Posterior cingulate gyrus (tissue), 11 donors: ENCODE measurements around the gene SPRR2G.
"Not testable (repeated sequence)": the region's sequence is repeated elsewhere in the genome, so short reads cannot be mapped to it uniquely, and the experiment has no call there.

Source experiments
- DNase-seq, 10 donors: peaks; one replicate each; pipeline versions ENCODE4 v3.0.0 to v3.0.0-alpha.2; 2020 to 2021; ENCODE audit warnings: mixed read lengths in 3 of 10
- intact Hi-C: fragments of 100-400 bp; cut with DNase I; formaldehyde crosslinking; loops from one replicate; pipeline ENCODE4 v1.15.1; 2023

The SPRR2G gene

GRCh38 chr1:153150846-153151245 is at the start of gene SPRR2G:
Gene SPRR2G, minus strand, starts transcription at chr1:153150890. Its CDS starts 780 bp downstream, at chr1:153150110.
- no peak for DNase-seq
- intact Hi-C loops = no loop called here

GRCh38 chr1:153195216-153195615 is 44.5 kb upstream of the SPRR2G start:
- intact Hi-C loops = no loop called here
- no peak for DNase-seq

- intact Hi-C loops = no loop called here
- DNase-seq = no peak
These were observed 43.8 kb upstream of the SPRR2G start for GRCh38 chr1:153194331-153195050.

- no peak for DNase-seq
- intact Hi-C loops = no loop called here
These were observed 42.0 kb upstream of the SPRR2G start for GRCh38 chr1:153192697-153193096.

- intact Hi-C loops = no loop called here
- DNase-seq = no peak
These were observed 39.7 kb upstream of the SPRR2G start for GRCh38 chr1:153190373-153190772.

- intact Hi-C loops, DNase-seq: not testable (repeated sequence)
These were observed 37.6 kb upstream of the SPRR2G start for GRCh38 chr1:153188301-153188700.

- intact Hi-C loops = no loop called here
- no peak for DNase-seq
These were observed 29.9 kb upstream of the SPRR2G start for GRCh38 chr1:153180556-153180955.

- intact Hi-C loops = no loop called here
- no peak for DNase-seq
These were observed 28.2 kb upstream of the SPRR2G start for GRCh38 chr1:153178922-153179321.

- no peak for DNase-seq
- intact Hi-C loops = no loop called here
These were observed 23.9 kb upstream of the SPRR2G start for GRCh38 chr1:153174624-153175023.

GRCh38 chr1:153168686-153169085 is 18.0 kb upstream of the SPRR2G start:
- intact Hi-C loops = no loop called here
- no peak for DNase-seq

- DNase-seq = no peak
- intact Hi-C loops = no loop called here
These were observed 4.9 kb upstream of the SPRR2G start for GRCh38 chr1:153155541-153155940.

GRCh38 chr1:153152481-153152880 is 1.8 kb upstream of the SPRR2G start:
- no peak for DNase-seq
- intact Hi-C loops = no loop called here

- intact Hi-C loops = no loop called here
- no peak for DNase-seq
These were observed 9.3 kb downstream of the SPRR2G start for GRCh38 chr1:153141377-153141776.

GRCh38 chr1:153140484-153140883 is 10.2 kb downstream of the SPRR2G start:
- no peak for DNase-seq
- intact Hi-C loops = no loop called here

GRCh38 chr1:153133743-153134142 is 16.9 kb downstream of the SPRR2G start:
- intact Hi-C loops = no loop called here
- DNase-seq = peak in 1 of 10 donors; percentile 63

GRCh38 chr1:153133267-153133666 is 17.4 kb downstream of the SPRR2G start:
- DNase-seq = peak in 1 of 10 donors; percentile 45
- intact Hi-C loops = no loop called here

GRCh38 chr1:153128688-153129087 is 22.0 kb downstream of the SPRR2G start:
- DNase-seq, intact Hi-C loops: not testable (repeated sequence)

GRCh38 chr1:153127296-153127695 is 23.4 kb downstream of the SPRR2G start:
- intact Hi-C loops = no loop called here
- no peak for DNase-seq

GRCh38 chr1:153125536-153125935 is 25.2 kb downstream of the SPRR2G start:
- no peak for DNase-seq
- intact Hi-C loops = no loop called here

- intact Hi-C loops, DNase-seq: not testable (repeated sequence)
These were observed 26.9 kb downstream of the SPRR2G start for GRCh38 chr1:153123793-153124192.

GRCh38 chr1:153122831-153123421 is 27.8 kb downstream of the SPRR2G start:
- intact Hi-C loops = no loop called here
- DNase-seq = no peak

- intact Hi-C loops = no loop called here
- DNase-seq = no peak
These were observed 29.7 kb downstream of the SPRR2G start for GRCh38 chr1:153120945-153121344.
